Adrenal gland (tissue), 5 donors: Measurements from ENCODE around the gene ENDOU.

Experiments used
- CTCF ChIP-seq, 6 experiments: fragments of 450-650 bp in 4 of 6; fragments of 200-600 bp in 2 of 6; sonication (generic) in 1 of 6; IDR thresholded peaks; 1 replicate in 5 of 6; 2 replicates in 1 of 6; pipeline versions ENCODE4 v1.5.1 to v1.8.0; 2016 to 2021; ENCODE audit warnings: antibody characterized with exemption in 6 of 6, mild to moderate bottlenecking in 2 of 6, moderate library complexity in 1 of 6
- POLR2A ChIP-seq, 2 donors: fragments of 450-650 bp; IDR thresholded peaks; one replicate each; pipeline ENCODE4 v1.6.1; 2017; ENCODE audit warnings: antibody characterized with exemption in 2 of 2, mild to moderate bottlenecking in 2 of 2, moderate library complexity in 1 of 2
- donor health status: DM: no; HTN: no; CAD: no.

- TF ChIP-seq CTCF (IDR thresholded peaks at IDR 0.05) (no peak), POLR2A (IDR thresholded peaks at IDR 0.05) (no peak)
These were observed 25.0 kb downstream of the ENDOU start for GRCh38 chr12:47700263-47700662.
